HL-60 (cell line): ENCODE data around the gene PTRH2.

ENCODE experiments used
- DNase-seq, 2 experiments: peaks; one replicate each; pipeline ENCODE4 v3.0.0-alpha.2; 2010 to 2020; ENCODE audit warnings: low read depth in 1 of 2, low spot score in 1 of 2
- H3K27ac ChIP-seq: fragments of 250-450 bp; sonication (Bioruptor Pico); replicated peaks from 2 replicates; pipeline ENCODE4 v1.5.1; 2020; ENCODE audit warnings: mild to moderate bottlenecking, moderate library complexity
- H3K27me3 ChIP-seq: fragments of 250-450 bp; sonication (Bioruptor Pico); 2 replicates; pipeline ENCODE4 v1.5.1; 2021; ENCODE audit warnings: mild to moderate bottlenecking, moderate library complexity; ENCODE audit not compliant: insufficient read depth, poor library complexity, severe bottlenecking
- H3K4me3 ChIP-seq: replicated peaks from 2 replicates; pipeline ENCODE4 v1.5.1; 2011; ENCODE audit warnings: mild to moderate bottlenecking, control low read depth, low read length; ENCODE audit not compliant: insufficient read depth
- CTCF ChIP-seq: IDR thresholded peaks from one replicate; pipeline ENCODE4 v1.5.1; 2011; ENCODE audit warnings: low read length, control low read depth, inconsistent platforms; ENCODE audit not compliant: insufficient read depth
- GABPA ChIP-seq: IDR thresholded peaks from 2 replicates; pipeline ENCODE4 v1.6.1; 2012; ENCODE audit warnings: low read depth
- POLR2AphosphoS5 ChIP-seq: IDR thresholded peaks from 2 replicates; pipeline ENCODE4 v1.6.1; 2012; ENCODE audit warnings: low read depth
- SPI1 ChIP-seq: IDR thresholded peaks from 2 replicates; pipeline ENCODE4 v1.6.1; 2012; ENCODE audit warnings: low read depth, mild to moderate bottlenecking, borderline replicate concordance
- TF ChIP-seq, protein P1 (sequence below): IDR thresholded peaks from 2 replicates; pipeline ENCODE4 v1.6.1; 2012; ENCODE audit warnings: low read depth; ENCODE audit not compliant: insufficient replicate concordance

The PTRH2 gene

DNA sequence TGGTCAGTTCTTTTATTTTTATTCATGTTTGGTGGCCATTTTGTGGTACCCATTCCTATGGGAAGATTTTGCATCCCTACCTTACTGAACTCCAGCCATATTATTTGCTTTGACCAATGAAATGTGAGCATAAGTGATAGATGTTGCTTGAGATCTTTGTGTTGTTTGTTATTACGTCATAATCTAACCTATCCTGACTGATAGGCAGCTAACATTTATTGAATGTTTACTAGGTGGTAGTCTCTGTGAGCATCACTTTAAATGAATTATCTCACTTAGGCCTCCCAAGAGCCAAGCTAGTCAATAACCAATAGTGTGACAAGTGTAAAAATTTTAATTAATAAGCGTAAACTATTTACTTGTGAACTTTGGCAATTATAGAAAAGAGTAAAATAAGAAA, 37.8 kb upstream of the PTRH2 start:
- TF ChIP-seq POLR2AphosphoS5 (no peak), SPI1 (no peak), GABPA (no peak), CTCF (no peak)
- TF ChIP-seq, protein P1, sequence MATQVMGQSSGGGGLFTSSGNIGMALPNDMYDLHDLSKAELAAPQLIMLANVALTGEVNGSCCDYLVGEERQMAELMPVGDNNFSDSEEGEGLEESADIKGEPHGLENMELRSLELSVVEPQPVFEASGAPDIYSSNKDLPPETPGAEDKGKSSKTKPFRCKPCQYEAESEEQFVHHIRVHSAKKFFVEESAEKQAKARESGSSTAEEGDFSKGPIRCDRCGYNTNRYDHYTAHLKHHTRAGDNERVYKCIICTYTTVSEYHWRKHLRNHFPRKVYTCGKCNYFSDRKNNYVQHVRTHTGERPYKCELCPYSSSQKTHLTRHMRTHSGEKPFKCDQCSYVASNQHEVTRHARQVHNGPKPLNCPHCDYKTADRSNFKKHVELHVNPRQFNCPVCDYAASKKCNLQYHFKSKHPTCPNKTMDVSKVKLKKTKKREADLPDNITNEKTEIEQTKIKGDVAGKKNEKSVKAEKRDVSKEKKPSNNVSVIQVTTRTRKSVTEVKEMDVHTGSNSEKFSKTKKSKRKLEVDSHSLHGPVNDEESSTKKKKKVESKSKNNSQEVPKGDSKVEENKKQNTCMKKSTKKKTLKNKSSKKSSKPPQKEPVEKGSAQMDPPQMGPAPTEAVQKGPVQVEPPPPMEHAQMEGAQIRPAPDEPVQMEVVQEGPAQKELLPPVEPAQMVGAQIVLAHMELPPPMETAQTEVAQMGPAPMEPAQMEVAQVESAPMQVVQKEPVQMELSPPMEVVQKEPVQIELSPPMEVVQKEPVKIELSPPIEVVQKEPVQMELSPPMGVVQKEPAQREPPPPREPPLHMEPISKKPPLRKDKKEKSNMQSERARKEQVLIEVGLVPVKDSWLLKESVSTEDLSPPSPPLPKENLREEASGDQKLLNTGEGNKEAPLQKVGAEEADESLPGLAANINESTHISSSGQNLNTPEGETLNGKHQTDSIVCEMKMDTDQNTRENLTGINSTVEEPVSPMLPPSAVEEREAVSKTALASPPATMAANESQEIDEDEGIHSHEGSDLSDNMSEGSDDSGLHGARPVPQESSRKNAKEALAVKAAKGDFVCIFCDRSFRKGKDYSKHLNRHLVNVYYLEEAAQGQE, result no peak
- Histone ChIP-seq H3K27ac (no peak overlapping the region), H3K27me3 (no peaks in the 10 kb centered on the region), H3K4me3 (no peak overlapping the region)
- DNase-seq, result no peak

GRCh38 chr17:59743842-59744241, 36.6 kb upstream of the PTRH2 start:
- DNase-seq, result no peak
- H3K27me3 ChIP-seq, result no peaks in the 10 kb centered on the region
- TF ChIP-seq, protein P1, result no peak
- TF ChIP-seq POLR2AphosphoS5 (no peak), CTCF (no peak), SPI1 (no peak), GABPA (no peak)
- H3K4me3 ChIP-seq, result no peak overlapping the region
- H3K27ac ChIP-seq, result no peak overlapping the region

GRCh38 chr17:59737324-59737723, 30.1 kb upstream of the PTRH2 start:
- H3K27me3 ChIP-seq, result no peaks in the 10 kb centered on the region
- no peak overlapping the region for H3K4me3 ChIP-seq
- TF ChIP-seq POLR2AphosphoS5, result no peak
- TF ChIP-seq, protein P1, result no peak
- no peak for TF ChIP-seq CTCF
- no peak for TF ChIP-seq SPI1
- no peak for DNase-seq
- H3K27ac ChIP-seq, result no peak overlapping the region
